Brain microvascular endothelial cell (primary cell): ENCODE measurements around the gene EYA2.
A peak's percentile ranks its signal among the peaks of the same experiment; 100 is the strongest.

Experiments
- DNase-seq: peaks from one replicate; pipeline ENCODE4 v3.0.0-alpha.2; 2020
- H3K27ac ChIP-seq: fragments of 250-450 bp; sonication (Bioruptor Pico); 2 replicates; pipeline ENCODE4 v1.5.1; 2020; ENCODE audit warnings: mild to moderate bottlenecking, moderate library complexity
- H3K27me3 ChIP-seq: fragments of 250-450 bp; sonication (Bioruptor Pico); replicated peaks from 2 replicates; pipeline ENCODE4 v1.5.1; 2020; ENCODE audit warnings: mild to moderate bottlenecking
- H3K36me3 ChIP-seq: fragments of 250-450 bp; sonication (Bioruptor Pico); replicated peaks from 2 replicates; pipeline ENCODE4 v1.5.1; 2020; ENCODE audit warnings: mild to moderate bottlenecking
- H3K4me3 ChIP-seq: 2 replicates; pipeline ENCODE4 v1.5.1; 2011; ENCODE audit warnings: low read depth, mild to moderate bottlenecking, control low read depth, low read length, moderate library complexity
- in situ Hi-C: cut with HindIII; loops from 2 replicates; pipeline ENCODE4 v1.10.0; 2017; ENCODE audit warnings: low sequenced_read_pairs, low pct_ligation_motif_present
- TF ChIP-seq, protein P1 (sequence below): IDR thresholded peaks from 2 replicates; pipeline ENCODE4 v1.5.1; 2011; ENCODE audit warnings: low read depth, mild to moderate bottlenecking, moderate library complexity, low read length, control low read depth, inconsistent platforms; ENCODE audit errors: missing control alignments

EYA2 gene

DNA sequence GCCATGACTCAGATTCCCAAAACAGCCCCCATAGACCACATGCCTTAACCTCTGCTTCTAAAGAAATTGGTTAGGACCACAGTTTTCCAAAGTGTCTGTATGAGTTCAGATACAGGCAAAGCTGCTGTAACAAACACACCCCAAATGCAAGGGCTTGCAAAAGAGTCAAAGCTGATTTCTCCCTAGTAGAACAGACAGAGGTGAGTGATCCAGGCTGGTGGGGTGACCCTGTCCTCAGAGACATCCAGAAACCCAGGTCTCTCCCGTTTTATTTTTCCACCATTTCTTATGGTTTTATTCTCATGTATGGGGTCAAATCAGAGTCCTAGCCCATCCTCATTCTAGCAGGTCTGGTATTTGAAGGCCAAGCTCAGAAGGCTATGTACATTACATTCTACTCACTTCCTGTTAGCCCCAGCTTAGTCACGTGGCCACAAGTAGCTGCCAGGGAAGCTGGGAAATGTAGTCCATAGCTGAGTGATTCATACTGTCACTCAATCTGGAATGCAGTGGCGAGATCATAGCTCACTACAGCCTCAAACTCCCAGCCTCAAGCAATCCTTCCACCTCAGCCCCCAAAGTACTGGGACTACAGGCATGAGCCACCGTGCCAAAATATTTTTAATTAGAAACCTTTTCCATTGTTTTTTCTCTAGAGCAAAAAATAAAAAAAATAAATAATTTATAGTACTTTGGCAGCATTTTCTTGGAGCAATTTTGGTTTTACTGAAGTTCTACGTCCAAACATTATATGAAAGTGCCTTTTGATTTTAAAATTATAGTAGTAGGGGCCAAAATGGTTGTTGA is 286.6 kb downstream of the EYA2 start:
- TF ChIP-seq, protein P1, sequence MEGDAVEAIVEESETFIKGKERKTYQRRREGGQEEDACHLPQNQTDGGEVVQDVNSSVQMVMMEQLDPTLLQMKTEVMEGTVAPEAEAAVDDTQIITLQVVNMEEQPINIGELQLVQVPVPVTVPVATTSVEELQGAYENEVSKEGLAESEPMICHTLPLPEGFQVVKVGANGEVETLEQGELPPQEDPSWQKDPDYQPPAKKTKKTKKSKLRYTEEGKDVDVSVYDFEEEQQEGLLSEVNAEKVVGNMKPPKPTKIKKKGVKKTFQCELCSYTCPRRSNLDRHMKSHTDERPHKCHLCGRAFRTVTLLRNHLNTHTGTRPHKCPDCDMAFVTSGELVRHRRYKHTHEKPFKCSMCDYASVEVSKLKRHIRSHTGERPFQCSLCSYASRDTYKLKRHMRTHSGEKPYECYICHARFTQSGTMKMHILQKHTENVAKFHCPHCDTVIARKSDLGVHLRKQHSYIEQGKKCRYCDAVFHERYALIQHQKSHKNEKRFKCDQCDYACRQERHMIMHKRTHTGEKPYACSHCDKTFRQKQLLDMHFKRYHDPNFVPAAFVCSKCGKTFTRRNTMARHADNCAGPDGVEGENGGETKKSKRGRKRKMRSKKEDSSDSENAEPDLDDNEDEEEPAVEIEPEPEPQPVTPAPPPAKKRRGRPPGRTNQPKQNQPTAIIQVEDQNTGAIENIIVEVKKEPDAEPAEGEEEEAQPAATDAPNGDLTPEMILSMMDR, result no peak
- no peaks in the 10 kb centered on the region for H3K36me3 ChIP-seq
- H3K27me3 ChIP-seq, result no peaks in the 10 kb centered on the region
- in situ Hi-C loops, result no loop called here
- DNase-seq, result peak; percentile 77
- no peak overlapping the region for H3K4me3 ChIP-seq
- H3K27ac ChIP-seq, result no peak overlapping the region

DNA sequence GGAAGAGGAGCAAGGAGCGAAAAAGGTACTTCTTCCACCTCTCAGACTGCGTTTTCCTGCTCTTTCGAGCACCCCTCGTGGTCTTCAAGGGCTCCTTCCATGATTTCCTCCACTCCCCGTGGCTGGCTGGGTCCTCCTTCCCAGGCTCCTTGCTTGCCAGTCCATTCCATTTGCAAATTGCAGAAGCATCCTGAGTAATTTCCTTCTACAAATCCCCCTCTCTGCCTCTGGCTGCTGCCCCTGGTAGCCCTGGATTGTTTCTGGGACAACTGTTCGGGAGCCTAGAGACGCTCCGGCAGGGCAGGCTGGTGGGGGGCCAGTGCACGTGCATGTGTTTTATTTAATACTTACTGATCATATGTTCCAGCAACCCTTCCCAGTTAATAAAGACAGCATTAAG is 288.7 kb downstream of the EYA2 start:
- DNase-seq, result no peak
- Histone ChIP-seq H3K4me3 (no peak overlapping the region), H3K27ac (no peak overlapping the region), H3K27me3 (peaks cover 1% of the 10 kb centered on the region), H3K36me3 (no peaks in the 10 kb centered on the region)
- TF ChIP-seq, protein P1, result no peak
- in situ Hi-C loops, result no loop called here

DNA sequence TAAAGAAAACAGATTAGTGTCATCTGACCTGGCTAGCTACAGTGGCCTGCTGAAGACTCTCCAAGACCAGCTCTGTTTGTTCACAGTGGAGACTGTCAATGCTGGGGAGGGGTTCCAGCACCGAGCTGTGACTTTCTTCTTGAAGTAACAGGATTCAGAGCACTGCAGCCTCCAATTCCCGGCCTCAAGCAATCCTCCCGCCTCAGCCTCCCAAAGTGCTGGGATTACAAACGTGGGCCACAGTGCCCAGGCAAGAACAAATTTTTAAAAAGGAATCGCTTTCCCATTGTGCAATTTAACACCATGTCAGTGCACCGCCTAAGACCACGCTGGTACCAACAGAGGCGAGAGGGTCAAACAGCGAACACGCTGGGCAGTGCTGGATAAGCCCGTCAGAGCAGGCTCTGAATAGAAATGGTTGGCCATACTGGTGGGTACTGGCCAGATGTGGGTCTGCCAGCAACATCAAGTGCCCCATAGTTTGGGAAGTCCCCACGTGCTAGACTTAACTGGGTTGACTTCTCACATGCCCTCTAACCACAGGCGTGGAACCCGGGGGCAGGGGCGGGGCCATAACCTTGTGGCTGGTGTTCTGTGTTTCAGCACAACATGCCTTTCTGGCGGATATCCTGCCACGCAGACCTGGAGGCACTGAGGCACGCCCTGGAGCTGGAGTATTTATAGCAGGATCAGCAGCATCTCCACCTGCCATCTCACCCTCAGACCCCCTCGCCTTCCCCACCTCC is 293.0 kb downstream of the EYA2 start:
- no peak for DNase-seq
- Histone ChIP-seq H3K4me3 (no peak overlapping the region), H3K36me3 (no peaks in the 10 kb centered on the region), H3K27me3 (peaks cover 4% of the 10 kb centered on the region), H3K27ac (no peak overlapping the region)
- TF ChIP-seq, protein P1, result no peak
- in situ Hi-C loops, result no loop called here

DNA sequence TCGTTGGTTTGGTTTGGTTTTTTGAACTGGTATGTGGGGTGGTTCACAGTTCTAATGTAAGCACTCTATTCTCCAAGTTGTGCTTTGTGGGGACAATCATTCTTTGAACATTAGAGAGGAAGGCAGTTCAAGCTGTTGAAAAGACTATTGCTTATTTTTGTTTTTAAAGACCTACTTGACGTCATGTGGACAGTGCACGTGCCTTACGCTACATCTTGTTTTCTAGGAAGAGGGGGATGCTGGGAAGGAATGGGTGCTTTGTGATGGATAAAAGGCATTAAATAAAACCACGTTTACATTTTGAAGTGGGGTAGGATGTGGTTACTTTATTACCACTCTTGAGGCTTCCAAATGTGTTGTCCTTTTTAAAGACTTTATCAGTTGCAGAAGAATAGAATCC is 293.9 kb downstream of the EYA2 start:
- TF ChIP-seq, protein P1, result no peak
- in situ Hi-C loops, result no loop called here
- Histone ChIP-seq H3K4me3 (no peak overlapping the region), H3K36me3 (no peaks in the 10 kb centered on the region), H3K27me3 (peaks cover 4% of the 10 kb centered on the region), H3K27ac (no peak overlapping the region)
- no peak for DNase-seq

DNA sequence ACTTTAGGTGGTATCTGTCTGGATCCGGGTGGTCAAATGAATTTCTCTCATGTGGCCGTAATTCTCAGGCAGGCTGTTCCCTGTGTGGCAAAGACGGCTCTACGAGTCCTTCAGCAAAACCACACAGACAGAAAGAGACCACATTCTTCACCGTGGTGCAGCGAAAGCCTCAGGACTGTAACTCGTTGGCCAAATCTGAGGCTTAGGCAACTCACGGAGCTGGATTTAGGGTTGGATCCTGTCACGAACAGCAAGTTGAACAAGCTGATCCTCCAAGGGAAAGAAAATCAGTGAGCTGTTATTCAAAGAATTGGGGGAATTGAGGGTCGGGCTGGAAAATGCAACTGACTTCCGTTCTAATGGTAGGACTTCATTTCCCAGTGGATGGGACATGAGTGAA is 294.4 kb downstream of the EYA2 start:
- Histone ChIP-seq H3K4me3 (no peak overlapping the region), H3K27ac (no peak overlapping the region), H3K27me3 (peaks cover 4% of the 10 kb centered on the region), H3K36me3 (no peaks in the 10 kb centered on the region)
- in situ Hi-C loops, result no loop called here
- TF ChIP-seq, protein P1, result no peak
- DNase-seq, result no peak
